DND-41 (cell line): ENCODE measurements around the gene POC1A.

ENCODE experiments used
- CTCF ChIP-seq: IDR thresholded peaks from 2 replicates; pipeline ENCODE4 v1.5.1; 2012; ENCODE audit warnings: borderline replicate concordance, low read length, moderate library complexity, mild to moderate bottlenecking; ENCODE audit not compliant: poor library complexity, severe bottlenecking; ENCODE audit errors: extremely low read depth
- EZH2 ChIP-seq: IDR thresholded peaks from 3 replicates; pipeline ENCODE4 v1.6.1; 2012; ENCODE audit warnings: borderline replicate concordance, low read depth, mild to moderate bottlenecking, moderate library complexity, low read length, inconsistent platforms; ENCODE audit not compliant: severe bottlenecking

DNA sequence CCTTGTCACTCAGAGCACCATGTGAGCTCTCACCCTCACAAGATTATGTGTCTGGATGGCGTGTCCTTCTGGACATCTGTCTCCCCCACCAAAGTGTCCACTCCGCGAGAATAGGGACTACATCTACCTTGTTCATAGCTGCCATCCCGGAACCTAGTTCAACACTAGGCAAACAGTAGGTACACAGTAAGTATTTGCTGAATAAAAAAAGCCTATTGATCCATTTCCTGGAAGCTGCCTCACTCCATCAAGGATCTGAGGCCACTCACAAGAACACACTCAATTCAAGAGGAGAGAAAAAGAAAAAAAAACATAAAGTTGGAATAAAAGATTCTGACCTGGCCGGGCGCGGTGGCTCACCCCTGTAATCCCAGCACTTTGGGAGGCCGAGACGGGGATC is 32.5 kb upstream of the POC1A start:
- TF ChIP-seq CTCF (no peak), EZH2 (no peak)
